Vagina (tissue), 2 donors: ENCODE results near the gene ITSN1.
A peak's percentile ranks its signal among the peaks of the same experiment; 100 is the strongest.

Experiments
- POLR2A ChIP-seq, 2 donors: fragments of 450-650 bp; IDR thresholded peaks; one replicate each; pipeline ENCODE4 v1.6.1; 2017; ENCODE audit warnings: antibody characterized with exemption in 2 of 2, mild to moderate bottlenecking in 2 of 2, moderate library complexity in 2 of 2
- POLR2AphosphoS5 ChIP-seq, 2 donors: sonication (generic); formaldehyde crosslinking; IDR thresholded peaks; one replicate each; pipeline ENCODE4 v1.9.0; 2017; ENCODE audit warnings: antibody characterized with exemption in 2 of 2, mild to moderate bottlenecking in 2 of 2, low read depth in 1 of 2; ENCODE audit not compliant: insufficient read depth in 1 of 2
- TF ChIP-seq, protein P1 (sequence below), 3 experiments: fragments of 450-650 bp in 2 of 3; fragments of 200-600 bp in 1 of 3; sonication (generic) in 1 of 3; IDR thresholded peaks; one replicate each; pipeline ENCODE4 v1.5.1; 2017 to 2019; ENCODE audit warnings: antibody characterized with exemption in 3 of 3, mild to moderate bottlenecking in 2 of 3, moderate library complexity in 2 of 3

GRCh38 chr21:33894736-33895288 lies 252.5 kb downstream of the ITSN1 start:
- TF ChIP-seq, protein P1, sequence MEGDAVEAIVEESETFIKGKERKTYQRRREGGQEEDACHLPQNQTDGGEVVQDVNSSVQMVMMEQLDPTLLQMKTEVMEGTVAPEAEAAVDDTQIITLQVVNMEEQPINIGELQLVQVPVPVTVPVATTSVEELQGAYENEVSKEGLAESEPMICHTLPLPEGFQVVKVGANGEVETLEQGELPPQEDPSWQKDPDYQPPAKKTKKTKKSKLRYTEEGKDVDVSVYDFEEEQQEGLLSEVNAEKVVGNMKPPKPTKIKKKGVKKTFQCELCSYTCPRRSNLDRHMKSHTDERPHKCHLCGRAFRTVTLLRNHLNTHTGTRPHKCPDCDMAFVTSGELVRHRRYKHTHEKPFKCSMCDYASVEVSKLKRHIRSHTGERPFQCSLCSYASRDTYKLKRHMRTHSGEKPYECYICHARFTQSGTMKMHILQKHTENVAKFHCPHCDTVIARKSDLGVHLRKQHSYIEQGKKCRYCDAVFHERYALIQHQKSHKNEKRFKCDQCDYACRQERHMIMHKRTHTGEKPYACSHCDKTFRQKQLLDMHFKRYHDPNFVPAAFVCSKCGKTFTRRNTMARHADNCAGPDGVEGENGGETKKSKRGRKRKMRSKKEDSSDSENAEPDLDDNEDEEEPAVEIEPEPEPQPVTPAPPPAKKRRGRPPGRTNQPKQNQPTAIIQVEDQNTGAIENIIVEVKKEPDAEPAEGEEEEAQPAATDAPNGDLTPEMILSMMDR (IDR thresholded peaks at IDR 0.05) = peak in 2 of 3 experiments; percentile 64 to 86
- peak in 1 of 2 donors; percentile 20 for TF ChIP-seq POLR2AphosphoS5 (IDR thresholded peaks at IDR 0.05; ENCODE audit: insufficient read depth in 1 of 2, low read depth in 1 of 2)
- TF ChIP-seq POLR2A (IDR thresholded peaks at IDR 0.05) = no peak
